ENCODE data around the gene TXLNB. TPM values are rescaled to one million over a fixed set of nuclear protein-coding genes. Genes with fewer than 3 reads are reported as not detected.

TXLNB gene
- total RNA-seq: under 1 TPM in 2 of 3 donors, not detected in 1; 0.08 to 0.11 TPM

DNA sequence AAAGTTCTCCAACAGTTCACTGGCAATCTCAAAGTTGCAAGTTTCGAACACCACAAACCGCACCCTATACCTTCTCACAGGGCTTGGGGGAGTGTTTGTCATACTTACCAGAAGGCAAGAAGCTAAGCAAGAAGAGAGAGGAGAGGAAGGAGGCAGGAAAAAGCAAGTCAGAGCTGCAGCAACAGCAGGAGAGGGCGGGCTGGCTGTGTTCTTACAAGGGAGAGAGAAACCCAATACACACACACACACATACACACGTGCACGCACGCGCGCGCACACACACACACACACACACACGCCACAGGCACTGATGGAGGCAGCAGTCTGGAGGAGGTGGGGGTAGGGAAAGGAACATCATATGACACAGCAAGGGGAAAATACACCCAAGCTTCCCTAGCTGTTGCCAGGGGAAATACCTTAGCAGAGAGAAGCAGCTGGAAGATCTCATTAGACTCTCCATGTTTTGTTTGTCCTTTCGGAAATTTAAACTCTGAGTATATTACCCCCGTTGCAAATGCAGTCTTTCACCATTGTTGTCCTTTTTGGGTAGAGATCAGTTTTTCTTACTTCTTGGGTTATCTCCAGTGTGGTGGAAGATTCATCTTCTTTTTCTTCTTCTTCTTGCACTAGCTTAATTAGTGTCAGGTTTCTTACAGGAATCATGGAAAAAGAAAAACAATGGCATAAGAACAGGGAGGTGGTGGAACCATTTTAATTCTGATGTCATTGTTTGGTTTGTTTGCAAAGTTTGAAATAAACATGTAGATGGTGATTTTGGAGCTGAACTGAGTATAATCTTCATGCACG is at the start of gene TXLNB:
Gene TXLNB, minus strand, starts transcription at position 186 of the 807 bp plus-strand sequence. CDS start 3,099 bp downstream, outside the sequence.
- DNase-seq (peak; percentile 75), ATAC-seq (peak; percentile 94 to 95)
- Mint-ChIP-seq H3K36me3 (ENCODE audit: insufficient read depth) (no peaks in the 10 kb centered on the region), H3K9me3 (no peaks in the 10 kb centered on the region), H3K4me3 (peak within 1 kb of the TSS; percentile 75), H3K4me1 (ENCODE audit: low read depth) (peaks cover 73% of the 10 kb centered on the region), H3K27me3 (ENCODE audit: low read depth) (no peaks in the 10 kb centered on the region)

DNA sequence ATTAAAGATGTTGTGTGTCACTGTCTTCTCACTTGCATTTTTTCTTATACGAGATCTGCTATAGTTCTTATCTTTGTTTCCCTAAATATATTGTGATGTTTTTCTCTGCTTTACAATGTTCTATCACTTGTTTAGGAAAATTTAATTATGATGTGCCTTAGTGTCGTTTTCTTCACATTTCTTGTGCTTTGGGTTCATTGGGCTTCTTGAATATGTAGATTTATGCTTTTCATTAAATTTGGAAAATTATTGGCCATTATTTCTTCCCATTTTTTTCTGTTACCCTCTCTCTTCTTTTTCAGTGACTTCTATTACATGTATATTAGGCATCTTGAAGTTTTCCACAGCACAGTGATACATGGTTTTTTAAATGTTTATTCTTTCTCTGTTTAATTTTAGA is 49.3 kb upstream of the TXLNB start:
- H3K27me3 Mint-ChIP-seq (ENCODE audit: low read depth): no peaks in the 10 kb centered on the region
- ATAC-seq (no peak), DNase-seq (no peak)
- H3K9me3 Mint-ChIP-seq: no peaks in the 10 kb centered on the region
- H3K36me3 Mint-ChIP-seq (ENCODE audit: insufficient read depth): no peaks in the 10 kb centered on the region
- no peak overlapping the region for H3K4me3 Mint-ChIP-seq
- H3K4me1 Mint-ChIP-seq (ENCODE audit: low read depth): peaks cover 23% of the 10 kb centered on the region

DNA sequence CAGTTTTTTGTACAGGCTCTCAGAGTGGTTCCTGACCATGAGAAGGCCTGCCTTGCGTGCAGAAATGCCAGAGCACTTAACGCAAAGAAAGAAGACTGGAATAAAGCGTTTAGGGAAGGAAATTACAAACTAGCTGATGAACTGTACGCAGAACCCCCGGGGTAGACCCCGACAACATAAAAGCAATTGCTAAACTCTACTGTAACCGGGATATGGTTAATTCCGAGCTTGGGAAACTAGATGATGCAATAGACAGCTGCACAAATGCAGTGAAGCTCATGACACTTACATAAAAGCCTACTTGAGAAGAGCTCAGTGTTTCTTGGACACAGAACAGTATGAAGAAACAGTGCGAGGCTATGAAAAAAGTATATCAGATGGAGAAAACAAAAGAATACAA is 47.0 kb upstream of the TXLNB start:
- H3K4me1 Mint-ChIP-seq (ENCODE audit: low read depth): peaks cover 14% of the 10 kb centered on the region
- DNase-seq (no peak), ATAC-seq (no peak)
- no peaks in the 10 kb centered on the region for H3K9me3 Mint-ChIP-seq
- H3K27me3 Mint-ChIP-seq (ENCODE audit: low read depth): no peaks in the 10 kb centered on the region
- H3K36me3 Mint-ChIP-seq (ENCODE audit: insufficient read depth): no peaks in the 10 kb centered on the region
- H3K4me3 Mint-ChIP-seq: no peak overlapping the region

DNA sequence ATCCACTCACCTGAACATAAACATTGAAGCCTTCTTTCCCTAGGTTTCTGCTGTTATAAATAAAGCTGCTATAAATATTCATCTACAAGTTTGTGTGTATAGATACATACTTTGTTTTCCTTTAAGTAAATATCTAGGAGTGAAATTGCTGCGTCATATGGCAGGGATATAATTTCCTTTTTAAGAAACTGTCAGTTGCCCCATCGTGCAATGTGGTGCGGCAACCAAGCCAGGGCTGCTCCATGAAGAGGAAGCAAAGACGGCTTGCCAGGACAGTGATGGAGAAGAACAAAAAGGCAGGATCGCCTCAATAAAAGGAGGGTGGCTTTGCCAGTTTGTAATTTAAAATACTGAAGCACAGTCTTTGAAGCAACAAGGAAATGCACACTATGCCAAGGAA is 46.0 kb upstream of the TXLNB start:
- no peaks in the 10 kb centered on the region for H3K27me3 Mint-ChIP-seq (ENCODE audit: low read depth)
- peaks cover 4% of the 10 kb centered on the region for H3K4me1 Mint-ChIP-seq (ENCODE audit: low read depth)
- ATAC-seq: no peak
- H3K4me3 Mint-ChIP-seq: no peak overlapping the region
- H3K36me3 Mint-ChIP-seq (ENCODE audit: insufficient read depth): no peaks in the 10 kb centered on the region
- no peaks in the 10 kb centered on the region for H3K9me3 Mint-ChIP-seq
- no peak for DNase-seq

DNA sequence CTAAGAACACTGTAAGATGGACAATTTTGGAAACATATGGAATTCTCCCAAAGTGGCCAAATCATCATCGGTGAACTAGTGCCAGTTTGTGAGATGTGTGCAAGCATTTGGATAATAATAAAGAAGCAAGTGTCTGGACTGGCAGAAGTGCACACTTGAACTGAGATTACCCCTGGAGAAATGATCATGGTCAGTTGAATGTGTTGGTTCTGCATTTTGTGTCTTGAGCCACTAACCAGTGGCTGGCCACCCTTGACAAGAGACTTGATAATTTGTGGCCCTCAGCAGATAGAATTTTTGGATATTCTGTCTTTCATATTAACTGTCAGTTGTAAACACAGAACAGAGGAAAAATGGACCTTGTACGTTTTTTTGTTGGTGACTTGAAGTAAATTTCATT is 45.2 kb upstream of the TXLNB start:
- ATAC-seq: no peak
- H3K4me1 Mint-ChIP-seq (ENCODE audit: low read depth): no peaks in the 10 kb centered on the region
- no peak overlapping the region for H3K4me3 Mint-ChIP-seq
- DNase-seq: no peak
- H3K27me3 Mint-ChIP-seq (ENCODE audit: low read depth): no peaks in the 10 kb centered on the region
- H3K9me3 Mint-ChIP-seq: no peaks in the 10 kb centered on the region
- no peaks in the 10 kb centered on the region for H3K36me3 Mint-ChIP-seq (ENCODE audit: insufficient read depth)

DNA sequence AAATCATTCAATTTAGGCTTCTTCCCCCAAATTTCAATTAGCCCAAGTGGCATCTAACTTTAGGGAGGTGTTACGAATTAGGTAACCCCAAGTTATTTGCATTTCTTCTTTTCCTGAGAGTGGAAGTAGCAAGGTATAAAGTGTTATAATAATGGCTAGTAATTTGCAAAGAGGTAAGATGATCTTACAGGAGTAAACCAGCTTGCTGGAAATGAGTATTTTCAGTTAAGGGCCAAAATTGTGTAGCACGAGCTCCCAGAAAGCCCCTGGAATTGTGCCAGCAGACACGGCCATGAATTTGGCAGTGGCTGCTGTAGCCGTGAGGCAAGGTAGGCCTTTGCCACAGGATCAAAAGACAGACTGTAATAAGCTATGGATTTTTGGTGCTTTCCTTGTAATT is 44.7 kb upstream of the TXLNB start:
- no peak overlapping the region for H3K4me3 Mint-ChIP-seq
- no peaks in the 10 kb centered on the region for H3K27me3 Mint-ChIP-seq (ENCODE audit: low read depth)
- H3K36me3 Mint-ChIP-seq (ENCODE audit: insufficient read depth): no peaks in the 10 kb centered on the region
- no peaks in the 10 kb centered on the region for H3K4me1 Mint-ChIP-seq (ENCODE audit: low read depth)
- DNase-seq (no peak), ATAC-seq (no peak)
- no peaks in the 10 kb centered on the region for H3K9me3 Mint-ChIP-seq

DNA sequence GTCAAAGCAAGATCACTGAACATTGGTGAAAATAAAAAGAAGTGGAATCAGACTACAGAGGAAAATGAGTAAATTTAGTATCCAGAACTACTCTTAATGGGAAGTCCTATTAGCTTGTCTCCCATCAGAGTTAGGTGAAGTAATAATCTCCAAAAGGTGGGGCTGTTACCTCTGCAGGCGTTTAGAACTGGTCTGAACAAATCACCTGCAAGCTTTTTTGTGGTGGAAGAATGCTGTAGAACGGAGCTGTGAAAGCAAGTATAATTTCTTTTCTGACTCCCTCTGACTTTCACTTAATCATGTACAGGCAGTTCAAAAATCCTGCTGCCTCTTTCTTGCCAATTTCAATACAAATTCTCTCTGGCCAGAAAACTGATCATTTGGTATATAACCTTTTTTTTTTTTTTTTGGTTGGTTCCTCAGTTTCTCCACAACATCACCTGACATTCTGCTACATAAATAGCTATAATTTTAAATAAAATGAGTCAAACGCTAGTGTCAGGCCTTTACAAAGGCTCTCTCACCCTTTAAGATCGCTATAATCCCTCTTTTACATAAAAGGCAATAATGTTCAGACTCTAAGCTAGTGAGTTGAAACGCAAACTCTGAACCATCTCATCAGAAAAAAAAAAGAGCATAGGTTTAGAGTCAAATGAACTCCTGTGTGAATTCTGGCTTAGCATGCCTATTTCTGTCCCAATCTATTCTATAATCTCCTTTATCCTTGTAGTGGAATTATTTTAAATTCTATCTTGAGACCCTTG is 43.8 kb upstream of the TXLNB start:
- Mint-ChIP-seq H3K4me3 (no peak overlapping the region), H3K9me3 (no peaks in the 10 kb centered on the region), H3K4me1 (ENCODE audit: low read depth) (no peaks in the 10 kb centered on the region), H3K27me3 (ENCODE audit: low read depth) (no peaks in the 10 kb centered on the region), H3K36me3 (ENCODE audit: insufficient read depth) (no peaks in the 10 kb centered on the region)
- DNase-seq (no peak), ATAC-seq (no peak)

DNA sequence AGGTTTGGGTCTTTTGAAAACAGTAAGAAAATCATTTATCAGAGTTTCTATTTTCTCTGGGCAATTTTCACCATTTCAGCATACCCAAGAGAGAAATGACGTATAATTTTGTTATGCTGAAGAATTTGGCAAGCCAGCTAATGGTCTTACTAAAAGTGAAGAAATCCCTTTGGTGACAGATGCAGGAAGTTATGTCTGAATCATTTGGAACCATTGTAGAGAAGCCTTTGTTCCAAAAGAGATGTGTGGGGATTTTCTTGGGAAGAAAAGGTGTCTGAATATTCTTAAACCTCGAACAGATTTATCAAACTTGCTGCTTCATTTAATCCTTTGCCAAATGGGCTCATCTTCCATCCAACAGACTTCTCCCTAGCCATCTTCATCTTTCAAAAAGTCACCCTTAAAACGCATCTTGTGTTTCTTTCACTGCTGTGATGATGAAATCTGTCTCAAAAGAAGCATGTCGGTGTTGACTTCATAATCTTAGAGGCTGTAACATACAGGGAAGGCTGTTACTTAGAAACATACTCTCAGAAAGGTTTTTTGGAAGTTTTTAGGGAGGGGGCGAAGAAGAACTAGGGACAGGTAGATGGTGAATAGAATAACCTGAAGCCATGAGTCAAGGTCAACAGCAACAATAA is 43.1 kb upstream of the TXLNB start:
- no peaks in the 10 kb centered on the region for H3K27me3 Mint-ChIP-seq (ENCODE audit: low read depth)
- H3K9me3 Mint-ChIP-seq: no peaks in the 10 kb centered on the region
- no peaks in the 10 kb centered on the region for H3K36me3 Mint-ChIP-seq (ENCODE audit: insufficient read depth)
- DNase-seq (no peak), ATAC-seq (no peak)
- peaks cover 5% of the 10 kb centered on the region for H3K4me1 Mint-ChIP-seq (ENCODE audit: low read depth)
- H3K4me3 Mint-ChIP-seq: no peak overlapping the region

DNA sequence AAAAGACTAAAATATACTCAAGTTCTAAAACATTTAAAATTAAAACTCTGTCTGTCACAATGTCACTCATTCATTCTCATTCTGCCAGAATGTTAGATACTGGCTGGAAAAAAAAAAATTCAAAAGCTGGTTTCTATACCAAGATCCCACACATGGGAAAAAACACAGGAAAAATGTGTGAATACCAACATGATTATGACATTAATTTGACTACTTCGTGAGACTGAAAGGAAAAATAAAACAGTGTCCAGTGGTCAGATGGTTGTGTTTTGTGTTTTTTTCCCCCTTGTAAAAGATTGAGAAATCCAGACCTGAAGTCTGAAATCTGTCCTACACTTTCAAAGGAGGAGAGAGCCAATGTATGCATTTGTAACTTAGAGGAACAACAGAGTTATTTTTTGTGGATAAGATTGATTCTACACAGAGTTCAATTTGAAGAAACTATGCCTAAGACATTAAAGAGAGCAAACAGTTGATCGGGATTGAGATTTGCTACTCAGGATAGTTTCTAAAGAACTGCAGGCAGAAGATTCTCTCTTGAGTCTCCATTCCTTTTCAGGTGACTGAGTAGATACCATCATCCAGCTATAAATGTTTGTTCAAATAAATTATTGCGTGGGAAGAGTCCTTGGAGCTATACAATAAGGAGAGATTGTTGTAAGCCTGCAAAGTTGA is 39.2 kb upstream of the TXLNB start:
- no peak overlapping the region for H3K4me3 Mint-ChIP-seq
- peaks cover 12% of the 10 kb centered on the region for H3K4me1 Mint-ChIP-seq (ENCODE audit: low read depth)
- DNase-seq (no peak), ATAC-seq (no peak)
- H3K27me3 Mint-ChIP-seq (ENCODE audit: low read depth): no peaks in the 10 kb centered on the region
- H3K36me3 Mint-ChIP-seq (ENCODE audit: insufficient read depth): no peaks in the 10 kb centered on the region
- no peaks in the 10 kb centered on the region for H3K9me3 Mint-ChIP-seq

DNA sequence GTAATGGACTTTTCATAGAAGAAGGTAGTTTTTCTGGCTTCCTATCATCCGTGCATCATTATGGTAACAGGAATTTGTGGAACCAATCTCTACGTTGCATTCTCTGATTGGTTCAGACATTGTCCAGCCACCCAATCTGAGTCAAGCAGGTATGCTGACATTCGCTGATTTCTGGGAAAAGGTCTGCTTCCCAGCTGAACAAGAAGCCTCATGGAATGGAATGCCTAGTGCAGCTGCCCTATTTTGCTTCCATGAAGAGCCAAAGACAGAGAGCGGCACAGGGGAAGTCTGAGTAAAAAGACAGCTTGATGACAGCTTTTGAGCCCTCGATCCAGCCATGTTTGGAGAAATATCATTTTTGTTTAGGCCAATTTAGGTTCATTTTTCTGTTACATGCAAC is 38.5 kb upstream of the TXLNB start:
- no peaks in the 10 kb centered on the region for H3K36me3 Mint-ChIP-seq (ENCODE audit: insufficient read depth)
- no peak overlapping the region for H3K4me3 Mint-ChIP-seq
- DNase-seq (no peak), ATAC-seq (no peak)
- H3K4me1 Mint-ChIP-seq (ENCODE audit: low read depth): peaks cover 16% of the 10 kb centered on the region
- H3K9me3 Mint-ChIP-seq: no peaks in the 10 kb centered on the region
- H3K27me3 Mint-ChIP-seq (ENCODE audit: low read depth): no peaks in the 10 kb centered on the region

DNA sequence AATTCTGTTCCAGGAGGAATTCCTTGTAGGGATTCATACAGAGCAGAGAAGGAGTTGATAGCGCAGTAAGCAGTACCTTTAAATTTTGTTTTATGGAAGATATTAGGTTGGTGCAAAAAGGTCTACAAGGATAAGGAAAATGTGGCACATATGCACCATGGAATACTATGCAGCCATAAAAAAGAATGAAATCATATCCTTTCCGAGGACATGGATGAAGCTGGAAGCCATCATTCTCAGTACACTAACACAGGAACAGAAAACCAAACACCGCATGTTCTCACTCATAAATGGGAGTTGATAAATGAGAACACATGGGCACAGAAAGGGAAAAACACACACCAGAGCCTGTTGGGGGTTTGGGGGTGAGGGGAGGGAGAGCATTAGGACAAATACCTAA is 37.4 kb upstream of the TXLNB start:
- H3K4me3 Mint-ChIP-seq: no peak overlapping the region
- H3K27me3 Mint-ChIP-seq (ENCODE audit: low read depth): no peaks in the 10 kb centered on the region
- H3K9me3 Mint-ChIP-seq: no peaks in the 10 kb centered on the region
- H3K4me1 Mint-ChIP-seq (ENCODE audit: low read depth): peaks cover 22% of the 10 kb centered on the region
- no peak for DNase-seq
- H3K36me3 Mint-ChIP-seq (ENCODE audit: insufficient read depth): no peaks in the 10 kb centered on the region
- ATAC-seq: no peak

DNA sequence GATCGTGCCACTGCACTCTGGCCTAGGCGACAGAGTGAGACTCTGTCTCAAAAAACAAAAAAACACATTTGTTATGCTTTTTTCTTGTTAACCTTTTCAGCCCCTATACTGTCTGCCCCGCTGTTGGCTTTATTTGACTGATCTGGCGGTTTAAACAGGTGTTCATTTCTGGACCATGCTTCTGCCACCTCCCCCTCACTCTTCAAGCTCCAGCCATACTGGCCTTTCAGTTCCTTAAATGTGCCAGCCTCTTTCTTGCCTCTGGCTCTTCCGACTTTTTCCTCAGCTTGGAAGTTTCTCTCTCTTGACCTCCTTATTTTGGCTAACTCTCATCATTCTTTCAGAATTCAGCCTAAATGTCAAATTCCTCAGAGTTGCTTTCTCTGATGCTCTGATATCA is 35.2 kb upstream of the TXLNB start:
- peaks cover 14% of the 10 kb centered on the region for H3K9me3 Mint-ChIP-seq
- H3K27me3 Mint-ChIP-seq (ENCODE audit: low read depth): no peaks in the 10 kb centered on the region
- H3K36me3 Mint-ChIP-seq (ENCODE audit: insufficient read depth): no peaks in the 10 kb centered on the region
- DNase-seq: no peak
- H3K4me1 Mint-ChIP-seq (ENCODE audit: low read depth): peaks cover 37% of the 10 kb centered on the region
- no peak overlapping the region for H3K4me3 Mint-ChIP-seq
- ATAC-seq: no peak

DNA sequence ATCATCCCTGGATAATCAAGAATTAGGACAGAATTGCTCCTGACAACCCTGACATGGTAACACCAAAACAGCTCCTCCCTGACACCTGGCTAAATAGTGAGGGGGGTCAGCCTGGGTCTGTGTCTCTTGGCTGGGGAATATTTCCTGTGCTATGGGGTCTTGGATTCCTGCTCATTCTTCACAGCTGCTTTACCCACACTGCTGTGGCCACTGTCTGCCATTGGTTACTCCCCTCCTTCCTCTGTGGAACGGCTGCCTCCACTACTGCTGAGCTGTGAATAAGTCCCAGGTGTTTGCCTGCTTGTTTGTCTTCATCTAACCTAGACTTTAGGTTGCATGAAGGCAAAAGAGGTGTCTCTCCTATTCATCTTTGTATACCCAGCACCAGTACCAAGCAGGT is 33.9 kb upstream of the TXLNB start:
- no peaks in the 10 kb centered on the region for H3K36me3 Mint-ChIP-seq (ENCODE audit: insufficient read depth)
- peaks cover 37% of the 10 kb centered on the region for H3K4me1 Mint-ChIP-seq (ENCODE audit: low read depth)
- H3K27me3 Mint-ChIP-seq (ENCODE audit: low read depth): no peaks in the 10 kb centered on the region
- DNase-seq (no peak), ATAC-seq (no peak)
- H3K4me3 Mint-ChIP-seq: no peak overlapping the region
- peaks cover 14% of the 10 kb centered on the region for H3K9me3 Mint-ChIP-seq

DNA sequence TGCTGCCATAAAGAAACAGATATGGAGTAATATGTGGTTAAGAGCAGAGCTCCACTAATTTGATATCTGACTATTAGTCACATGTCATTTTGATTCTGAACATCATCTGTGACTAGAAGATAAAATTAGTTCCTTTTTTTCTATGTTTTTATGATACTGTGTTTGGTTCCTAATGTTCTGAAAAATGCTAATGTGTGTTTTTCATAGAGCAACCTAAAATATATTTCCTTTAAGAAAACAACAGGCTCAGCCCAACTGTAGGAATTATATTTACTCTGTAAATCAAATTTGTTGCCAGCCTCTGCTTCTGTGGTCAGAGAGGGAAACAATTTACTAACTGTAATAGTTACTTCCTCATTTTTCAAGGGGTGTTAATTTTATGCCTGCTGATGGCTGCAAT is 33.3 kb upstream of the TXLNB start:
- Mint-ChIP-seq H3K27me3 (ENCODE audit: low read depth) (no peaks in the 10 kb centered on the region), H3K4me3 (no peak overlapping the region), H3K36me3 (ENCODE audit: insufficient read depth) (no peaks in the 10 kb centered on the region), H3K4me1 (ENCODE audit: low read depth) (peaks cover 37% of the 10 kb centered on the region), H3K9me3 (peaks cover 14% of the 10 kb centered on the region)
- no peak for DNase-seq
- ATAC-seq: no peak

Data from activated T-cell treated with anti-CD3 and anti-CD28 coated beads, Interleukin-2, amount 50 U/mL, for 4 hours (primary cell).